ENCODE results near the gene HOTAIR.

HOTAIR gene

DNA sequence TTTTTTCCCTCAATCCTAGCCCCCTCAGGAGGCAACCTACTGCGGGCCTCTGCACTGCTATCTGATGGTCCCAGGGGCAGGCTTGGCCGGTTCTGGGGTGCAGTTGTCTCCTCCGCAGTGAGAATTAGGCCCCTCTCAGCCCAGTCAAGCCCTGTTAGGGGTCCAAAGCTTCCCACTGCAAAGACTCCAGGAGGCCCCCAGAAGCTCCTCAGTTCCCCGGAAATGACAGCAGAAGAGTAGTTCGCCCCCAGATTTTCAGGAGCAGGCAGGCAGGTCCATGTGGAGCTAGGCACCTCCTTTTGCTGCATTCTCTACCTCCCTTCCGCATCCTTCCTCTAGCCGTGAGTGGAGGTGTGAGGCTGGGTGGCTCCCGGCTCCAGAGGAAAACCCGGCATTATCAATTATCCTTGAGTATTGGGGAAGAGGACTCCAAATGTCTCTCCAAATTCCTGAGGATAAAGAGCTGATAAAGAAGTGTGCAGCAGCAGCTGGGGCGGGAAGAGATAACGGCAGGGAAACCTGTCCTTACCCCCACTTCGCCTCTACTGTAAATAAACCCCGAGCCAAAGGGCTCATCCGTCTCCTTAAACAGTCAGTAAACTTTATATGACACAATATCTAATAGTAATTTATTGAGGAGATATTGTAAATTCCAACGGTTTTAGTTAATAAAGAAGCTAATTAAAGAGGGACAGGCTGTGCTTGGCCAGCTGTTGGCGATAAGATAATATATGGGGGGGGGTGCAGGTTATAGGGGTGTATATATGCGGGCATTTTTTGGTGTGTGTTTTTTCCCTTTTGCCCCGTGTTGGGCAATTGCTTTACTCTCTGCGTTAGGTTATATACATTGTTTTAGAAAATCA lies 20.7 kb downstream of the HOTAIR start:
- Histone ChIP-seq H3K27ac (no peak overlapping the region), H3K4me3 (no peak overlapping the region)
- TF ChIP-seq CTCF (IDR thresholded peaks at IDR 0.05) = no peak
- no peak for DNase-seq (ENCODE audit: low spot score)

DNA sequence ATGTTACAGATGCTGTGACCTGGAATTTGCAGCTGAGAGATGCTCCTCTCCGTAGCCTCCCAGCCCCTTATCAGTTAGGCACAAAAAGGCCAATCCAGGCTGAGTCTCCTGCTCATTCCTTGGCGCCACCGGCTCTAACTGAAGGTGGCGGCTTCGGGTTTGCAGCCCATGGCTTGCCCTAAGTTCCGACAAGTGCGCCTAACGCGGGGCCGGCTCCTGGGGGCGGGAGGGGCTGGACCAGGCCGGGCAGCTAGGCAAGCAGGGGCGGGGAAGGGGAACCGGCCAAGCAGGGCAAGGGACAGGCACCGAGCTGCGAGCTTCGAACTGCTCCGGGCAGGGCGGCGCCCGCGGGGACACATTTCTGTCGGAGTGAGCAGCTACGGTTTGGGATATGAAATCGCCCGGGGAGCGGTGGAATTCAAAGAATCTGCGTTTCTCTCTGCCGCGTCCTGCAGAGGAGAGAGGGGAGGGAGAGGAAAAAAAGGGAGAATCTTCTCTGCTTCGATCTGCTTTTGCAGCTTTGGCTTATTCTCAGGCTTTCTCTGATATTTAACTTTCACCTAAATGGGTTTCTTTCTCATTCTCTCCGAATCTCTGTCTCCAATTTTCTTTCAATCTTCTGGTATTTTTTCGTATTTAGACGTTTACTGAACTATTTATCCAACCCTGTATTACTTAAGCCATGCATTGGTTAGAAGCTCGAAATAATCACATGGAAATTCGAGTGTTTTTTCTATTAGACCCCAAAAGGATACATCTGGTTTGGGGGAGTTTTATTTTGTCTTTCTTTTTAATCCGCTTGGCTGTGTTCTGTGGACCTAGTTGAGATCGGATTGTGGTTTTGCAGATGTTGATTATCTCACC lies 21.7 kb downstream of the HOTAIR start:
- DNase-seq (ENCODE audit: low spot score) = no peak
- no peak for TF ChIP-seq CTCF (IDR thresholded peaks at IDR 0.05)
- H3K27ac ChIP-seq = no peak overlapping the region

GRCh38 chr12:53952335-53952694 lies 22.4 kb downstream of the HOTAIR start:
- no peak overlapping the region for H3K27ac ChIP-seq
- DNase-seq (ENCODE audit: low spot score) = no peak
- no peak for TF ChIP-seq CTCF (IDR thresholded peaks at IDR 0.05)
- no peak overlapping the region for H3K4me3 ChIP-seq

More for the DNA sequence above, 21.7 kb downstream of the HOTAIR start:
- no peak overlapping the region for H3K4me3 ChIP-seq

- no peak overlapping the region for H3K27ac ChIP-seq
- no peak for TF ChIP-seq CTCF (IDR thresholded peaks at IDR 0.05)
- no peak overlapping the region for H3K4me3 ChIP-seq
- DNase-seq (ENCODE audit: low spot score) = no peak
Observed at GRCh38 chr12:53951577-53952334, 23.0 kb downstream of the HOTAIR start.

DNA sequence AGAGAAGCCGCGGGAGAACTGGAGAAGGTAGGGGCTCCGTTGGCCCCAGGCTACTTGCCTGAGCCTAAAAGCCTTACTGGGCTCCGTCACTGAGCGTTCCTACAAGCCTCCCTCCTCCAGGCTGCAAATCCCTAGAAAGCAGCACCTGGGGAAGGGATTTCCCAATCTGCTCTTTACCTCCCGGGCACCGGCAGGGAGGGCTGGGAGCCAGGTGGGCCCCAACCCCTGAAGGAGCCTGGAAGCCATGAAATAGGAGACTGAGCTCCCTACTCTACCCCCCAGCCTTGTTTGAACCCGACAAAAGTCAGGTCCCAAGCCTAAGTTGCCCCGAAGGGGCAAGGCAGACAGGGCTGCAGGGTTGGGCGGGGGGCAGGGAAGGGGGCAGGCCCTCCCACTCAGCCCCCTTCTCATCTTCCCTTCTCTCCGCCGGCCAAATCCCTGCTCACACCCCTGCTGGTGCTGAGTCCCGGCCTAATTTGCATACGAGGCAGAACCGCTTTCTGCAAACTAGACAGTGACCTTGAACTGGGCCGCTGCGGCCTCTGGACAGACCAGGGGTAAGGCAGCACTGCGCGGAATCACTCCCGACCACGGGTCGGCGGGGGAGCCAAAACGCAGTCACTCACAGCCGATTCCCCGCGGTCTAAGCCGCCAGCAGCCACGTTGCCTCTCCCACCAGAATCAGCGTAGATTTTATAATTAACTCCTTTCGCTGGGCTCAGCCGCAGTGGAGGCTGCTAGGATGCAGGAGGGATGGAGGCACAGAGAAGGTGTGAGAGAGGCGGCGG lies 23.8 kb downstream of the HOTAIR start:
- TF ChIP-seq CTCF (IDR thresholded peaks at IDR 0.05) = no peak
- H3K27ac ChIP-seq = no peak overlapping the region
- no peak for DNase-seq (ENCODE audit: low spot score)

DNA sequence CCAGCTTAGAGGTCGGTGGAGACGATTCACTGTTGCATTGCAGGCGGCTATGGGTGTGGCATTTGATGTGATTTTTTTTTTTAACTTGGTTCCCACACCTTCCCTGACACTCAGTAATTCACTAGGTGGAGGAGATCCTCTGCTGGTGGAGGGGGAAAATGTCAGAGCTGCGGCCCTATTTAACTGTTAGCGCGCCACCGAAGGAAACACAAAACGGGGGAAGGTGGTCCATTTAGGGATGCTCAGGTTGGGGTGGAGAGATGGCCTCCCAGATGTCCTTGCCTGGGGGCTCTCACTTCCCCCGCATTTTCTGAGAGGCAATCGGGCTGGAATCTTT lies 24.3 kb downstream of the HOTAIR start:
- Histone ChIP-seq H3K27ac (no peak overlapping the region), H3K4me3 (no peak overlapping the region)
- DNase-seq (ENCODE audit: low spot score) = no peak
- TF ChIP-seq CTCF (IDR thresholded peaks at IDR 0.05) = no peak

More for the DNA sequence above, 23.8 kb downstream of the HOTAIR start:
- H3K4me3 ChIP-seq = no peak overlapping the region

Data from coronary artery (tissue), 2 donors.